ENCODE measurements around the gene UBAC1.

Gene UBAC1

DNA sequence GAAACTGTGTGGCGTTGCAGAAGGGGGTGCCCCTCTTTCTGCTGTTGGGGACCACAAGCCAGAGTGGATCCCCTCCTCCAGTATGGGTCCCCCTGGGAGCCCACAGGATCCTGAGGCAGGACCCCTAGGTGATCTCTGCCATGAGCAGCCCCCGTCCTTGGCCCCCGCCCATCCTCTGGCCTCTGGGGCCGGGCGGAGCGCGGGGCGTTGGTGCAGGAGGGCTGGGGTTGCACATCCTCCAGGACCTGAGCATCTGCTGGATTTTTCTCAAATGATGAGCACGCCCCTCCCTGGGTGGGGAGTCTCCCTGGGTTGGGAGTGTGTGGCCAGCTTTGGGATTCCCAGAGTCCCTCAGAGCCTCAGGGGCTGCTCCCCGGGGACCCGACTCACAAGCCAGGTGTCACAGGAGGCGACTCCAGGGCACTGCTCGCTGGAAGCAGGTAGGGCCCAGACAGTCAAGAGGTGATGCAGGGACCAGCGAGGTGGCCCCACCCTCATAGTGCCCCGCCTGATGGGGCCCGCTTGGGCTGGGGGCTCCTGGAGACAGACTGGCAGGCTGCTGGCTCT lies 26.7 kb upstream of the UBAC1 start:
- TF ChIP-seq CREB1 (IDR thresholded peaks at IDR 0.05; ENCODE audit: low read depth) (no peak), YY1 (IDR thresholded peaks at IDR 0.05; ENCODE audit: low read depth) (no peak), FOXM1 (IDR thresholded peaks at IDR 0.05; ENCODE audit: borderline replicate concordance, low read depth) (no peak), EGR1 (IDR thresholded peaks at IDR 0.05) (no peak), REST (IDR thresholded peaks at IDR 0.05; ENCODE audit: low read depth) (no peak), TEAD4 (IDR thresholded peaks at IDR 0.05) (no peak), RAD21 (IDR thresholded peaks at IDR 0.05; ENCODE audit: low read depth) (no peak), TAF1 (IDR thresholded peaks at IDR 0.05; ENCODE audit: low read depth) (no peak), EP300 (IDR thresholded peaks at IDR 0.05; ENCODE audit: borderline replicate concordance) (no peak), NFIC (IDR thresholded peaks at IDR 0.05) (no peak)

DNA sequence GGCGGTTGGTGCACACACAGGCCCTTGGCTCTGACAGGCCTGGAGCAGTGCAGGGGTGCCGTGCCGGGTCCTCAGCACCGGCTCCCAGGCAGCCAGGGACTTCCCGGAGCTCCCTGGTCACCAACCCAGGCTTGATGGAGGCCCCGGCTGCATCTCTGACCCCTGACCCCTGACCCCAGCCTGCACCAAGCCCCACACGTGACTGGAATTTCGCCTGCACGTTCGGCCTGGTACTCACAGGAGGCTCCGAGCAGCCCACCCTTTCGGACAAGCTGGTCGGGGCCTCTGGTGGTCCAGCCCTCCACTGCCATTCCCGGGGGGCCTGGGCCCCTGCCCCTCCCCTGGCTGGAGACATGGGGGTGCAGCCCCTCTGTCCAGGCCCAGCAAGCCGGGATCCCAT lies 25.4 kb upstream of the UBAC1 start:
- TF ChIP-seq EGR1 (IDR thresholded peaks at IDR 0.05) (no peak), TCF12 (IDR thresholded peaks at IDR 0.05; ENCODE audit: low read depth) (no peak), FOXM1 (IDR thresholded peaks at IDR 0.05; ENCODE audit: borderline replicate concordance, low read depth) (no peak), YY1 (IDR thresholded peaks at IDR 0.05; ENCODE audit: low read depth) (no peak), CEBPB (IDR thresholded peaks at IDR 0.05) (no peak), EP300 (IDR thresholded peaks at IDR 0.05; ENCODE audit: borderline replicate concordance) (no peak), RAD21 (IDR thresholded peaks at IDR 0.05; ENCODE audit: low read depth) (no peak), NFIC (IDR thresholded peaks at IDR 0.05) (no peak), REST (IDR thresholded peaks at IDR 0.05; ENCODE audit: low read depth) (no peak), ZBTB7A (IDR thresholded peaks at IDR 0.05; ENCODE audit: low read depth) (no peak), TEAD4 (IDR thresholded peaks at IDR 0.05) (no peak), TAF1 (IDR thresholded peaks at IDR 0.05; ENCODE audit: low read depth) (no peak), CREB1 (IDR thresholded peaks at IDR 0.05; ENCODE audit: low read depth) (no peak)
- TF ChIP-seq, protein P1, sequence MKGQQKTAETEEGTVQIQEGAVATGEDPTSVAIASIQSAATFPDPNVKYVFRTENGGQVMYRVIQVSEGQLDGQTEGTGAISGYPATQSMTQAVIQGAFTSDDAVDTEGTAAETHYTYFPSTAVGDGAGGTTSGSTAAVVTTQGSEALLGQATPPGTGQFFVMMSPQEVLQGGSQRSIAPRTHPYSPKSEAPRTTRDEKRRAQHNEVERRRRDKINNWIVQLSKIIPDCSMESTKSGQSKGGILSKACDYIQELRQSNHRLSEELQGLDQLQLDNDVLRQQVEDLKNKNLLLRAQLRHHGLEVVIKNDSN (IDR thresholded peaks at IDR 0.05), result no peak
- TF ChIP-seq, protein P2, sequence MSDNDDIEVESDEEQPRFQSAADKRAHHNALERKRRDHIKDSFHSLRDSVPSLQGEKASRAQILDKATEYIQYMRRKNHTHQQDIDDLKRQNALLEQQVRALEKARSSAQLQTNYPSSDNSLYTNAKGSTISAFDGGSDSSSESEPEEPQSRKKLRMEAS (IDR thresholded peaks at IDR 0.05), result no peak

DNA sequence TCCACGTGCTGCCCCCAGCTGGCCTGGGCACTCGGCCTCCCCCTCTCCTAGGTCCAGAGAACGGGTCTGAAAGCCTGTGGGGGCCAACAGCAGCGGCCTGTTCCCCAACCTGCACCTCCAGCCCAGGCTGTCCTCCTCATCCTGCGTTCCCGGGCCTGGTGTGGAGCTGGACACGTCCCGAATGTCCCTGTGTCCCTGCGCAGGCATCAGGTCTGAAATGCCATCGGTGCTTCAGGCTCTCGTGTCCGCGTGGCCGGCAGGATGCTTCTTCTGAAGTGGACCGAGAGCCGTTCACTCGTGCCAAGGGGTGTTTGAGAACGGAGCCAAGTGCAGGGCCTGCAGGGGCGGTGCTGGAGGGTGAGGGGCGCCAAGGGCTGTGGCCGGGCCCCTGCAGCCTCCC lies 24.7 kb upstream of the UBAC1 start:
- TF ChIP-seq RAD21 (IDR thresholded peaks at IDR 0.05; ENCODE audit: low read depth) (no peak), TCF12 (IDR thresholded peaks at IDR 0.05; ENCODE audit: low read depth) (no peak), REST (IDR thresholded peaks at IDR 0.05; ENCODE audit: low read depth) (no peak), CEBPB (IDR thresholded peaks at IDR 0.05) (no peak), NFIC (IDR thresholded peaks at IDR 0.05) (no peak), EGR1 (IDR thresholded peaks at IDR 0.05) (no peak), YY1 (IDR thresholded peaks at IDR 0.05; ENCODE audit: low read depth) (no peak), EP300 (IDR thresholded peaks at IDR 0.05; ENCODE audit: borderline replicate concordance) (no peak), ZBTB7A (IDR thresholded peaks at IDR 0.05; ENCODE audit: low read depth) (no peak), FOXM1 (IDR thresholded peaks at IDR 0.05; ENCODE audit: borderline replicate concordance, low read depth) (no peak), TEAD4 (IDR thresholded peaks at IDR 0.05) (no peak), TAF1 (IDR thresholded peaks at IDR 0.05; ENCODE audit: low read depth) (no peak), CREB1 (IDR thresholded peaks at IDR 0.05; ENCODE audit: low read depth) (no peak)
- TF ChIP-seq, protein P2 (IDR thresholded peaks at IDR 0.05), result no peak
- TF ChIP-seq, protein P1 (IDR thresholded peaks at IDR 0.05), result no peak

GRCh38 chr9:135985459-135985774 lies 24.2 kb upstream of the UBAC1 start:
- TF ChIP-seq CEBPB (IDR thresholded peaks at IDR 0.05), result no peak
- no peak for TF ChIP-seq EGR1 (IDR thresholded peaks at IDR 0.05)
- no peak for TF ChIP-seq TEAD4 (IDR thresholded peaks at IDR 0.05)
- TF ChIP-seq, protein P1 (IDR thresholded peaks at IDR 0.05), result no peak
- TF ChIP-seq FOXM1 (IDR thresholded peaks at IDR 0.05; ENCODE audit: borderline replicate concordance, low read depth), result no peak
- no peak for TF ChIP-seq YY1 (IDR thresholded peaks at IDR 0.05; ENCODE audit: low read depth)
- TF ChIP-seq, protein P2 (IDR thresholded peaks at IDR 0.05), result no peak
- no peak for TF ChIP-seq TAF1 (IDR thresholded peaks at IDR 0.05; ENCODE audit: low read depth)
- TF ChIP-seq RAD21 (IDR thresholded peaks at IDR 0.05; ENCODE audit: low read depth), result no peak
- no peak for TF ChIP-seq CREB1 (IDR thresholded peaks at IDR 0.05; ENCODE audit: low read depth)
- TF ChIP-seq REST (IDR thresholded peaks at IDR 0.05; ENCODE audit: low read depth), result no peak
- no peak for TF ChIP-seq ZBTB7A (IDR thresholded peaks at IDR 0.05; ENCODE audit: low read depth)
- TF ChIP-seq TCF12 (IDR thresholded peaks at IDR 0.05; ENCODE audit: low read depth), result no peak
- no peak for TF ChIP-seq EP300 (IDR thresholded peaks at IDR 0.05; ENCODE audit: borderline replicate concordance)
- TF ChIP-seq NFIC (IDR thresholded peaks at IDR 0.05), result no peak

Data from Ishikawa (cell line).